ENCODE results near the gene BMF.

BMF gene

DNA sequence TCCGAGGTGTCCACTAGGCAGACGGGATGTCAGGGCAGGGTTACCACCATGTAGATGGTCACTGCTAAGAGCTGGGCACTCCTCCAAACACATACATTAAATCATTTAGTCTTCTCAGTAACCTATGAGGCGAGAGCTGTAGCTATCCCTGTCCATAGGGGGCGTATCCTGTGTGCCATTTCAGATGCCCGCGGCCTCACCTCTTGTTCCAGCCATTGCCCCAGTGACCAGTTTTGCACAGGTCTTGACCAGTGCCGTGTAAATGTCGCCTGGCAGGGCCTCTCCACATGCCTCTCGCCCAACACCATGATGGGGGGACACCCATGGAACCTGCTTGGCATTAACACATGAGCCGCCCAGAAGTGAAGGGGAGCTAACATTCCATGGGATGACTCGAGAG is 48.9 kb downstream of the BMF start:
- H3K27me3 Mint-ChIP-seq: no peaks in the 10 kb centered on the region
- peaks cover 52% of the 10 kb centered on the region for H3K4me1 Mint-ChIP-seq (ENCODE audit: low read depth)
- peaks cover 4% of the 10 kb centered on the region for H3K36me3 Mint-ChIP-seq (ENCODE audit: low read depth)
- no peaks in the 10 kb centered on the region for H3K9me3 Mint-ChIP-seq
- H3K27ac Mint-ChIP-seq: no peak overlapping the region
- no peak overlapping the region for H3K4me3 Mint-ChIP-seq

DNA sequence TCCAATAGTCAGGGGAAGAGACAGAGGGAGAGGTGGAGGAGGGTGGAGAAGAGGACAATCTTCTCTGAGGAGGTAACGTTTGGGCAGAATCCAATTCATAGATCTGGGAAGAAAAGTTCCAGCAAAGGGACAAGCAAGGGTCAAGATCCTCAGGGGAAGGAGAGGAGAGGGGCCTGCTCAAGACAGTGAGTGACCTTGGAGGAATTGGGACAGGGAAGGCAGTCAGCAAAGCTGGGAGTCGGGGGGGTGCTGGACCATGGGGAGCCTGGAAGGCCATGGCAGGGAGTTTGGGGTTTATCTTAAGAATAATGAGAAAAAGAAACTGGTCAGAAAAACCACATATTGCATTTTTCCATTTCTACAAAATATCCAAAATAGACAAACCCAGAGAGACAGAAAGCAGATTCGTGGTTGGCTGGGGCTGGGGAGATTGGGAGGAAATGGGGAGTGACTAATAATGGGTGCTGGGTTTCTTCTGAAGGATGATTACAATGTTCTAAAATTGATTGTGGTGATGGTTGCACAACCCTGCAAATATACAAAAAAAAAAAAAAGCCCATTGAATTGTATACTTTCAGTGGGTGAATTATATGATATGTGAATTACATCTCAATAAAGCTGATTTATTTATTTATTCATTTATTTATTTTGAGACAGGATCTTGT is 50.1 kb downstream of the BMF start:
- Mint-ChIP-seq H3K4me3 (peak overlapping the region; percentile 23), H3K27ac (peak overlapping the region; percentile 27), H3K4me1 (ENCODE audit: low read depth) (peaks cover 52% of the 10 kb centered on the region), H3K36me3 (ENCODE audit: low read depth) (peaks cover 2% of the 10 kb centered on the region), H3K27me3 (no peaks in the 10 kb centered on the region), H3K9me3 (no peaks in the 10 kb centered on the region)

DNA sequence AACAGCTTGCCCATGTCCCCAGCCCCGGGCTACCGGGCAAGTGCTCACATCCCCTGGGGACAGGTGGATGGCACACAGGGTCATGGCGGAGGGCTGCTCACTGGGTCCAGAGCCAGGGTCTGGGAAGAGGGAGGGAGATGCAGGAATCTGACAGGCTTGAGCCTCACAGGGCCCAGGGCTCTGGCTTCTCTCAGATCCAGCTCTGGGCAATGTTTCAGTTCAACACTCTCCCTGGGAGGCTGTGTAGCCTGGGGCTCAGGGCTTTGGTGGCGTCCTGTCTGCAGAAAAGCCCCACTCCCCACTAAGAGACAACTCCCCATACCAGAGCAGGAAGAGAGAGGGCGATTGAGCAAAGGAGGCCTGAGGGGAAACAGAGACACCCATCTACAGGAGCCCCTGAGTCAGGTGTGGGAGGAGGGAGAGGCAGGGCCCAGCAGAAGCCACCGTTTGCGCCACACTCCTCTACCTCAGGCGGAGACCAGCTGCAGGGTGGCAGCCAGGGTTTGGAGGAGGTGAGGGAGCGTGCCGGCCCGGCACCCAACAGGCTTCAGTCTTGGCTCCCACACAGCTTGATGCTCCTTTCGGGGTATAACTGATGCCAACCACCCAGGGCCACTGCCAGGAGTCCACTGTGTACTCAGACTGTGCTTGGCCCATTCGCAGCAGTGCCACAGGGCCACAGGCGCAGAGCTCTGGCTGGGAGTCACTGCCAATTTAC is 52.9 kb downstream of the BMF start:
- Mint-ChIP-seq H3K27me3 (no peaks in the 10 kb centered on the region), H3K4me3 (no peak overlapping the region), H3K27ac (peak overlapping the region; percentile 24), H3K4me1 (ENCODE audit: low read depth) (peaks cover 78% of the 10 kb centered on the region), H3K9me3 (no peaks in the 10 kb centered on the region), H3K36me3 (ENCODE audit: low read depth) (peaks cover 4% of the 10 kb centered on the region)

DNA sequence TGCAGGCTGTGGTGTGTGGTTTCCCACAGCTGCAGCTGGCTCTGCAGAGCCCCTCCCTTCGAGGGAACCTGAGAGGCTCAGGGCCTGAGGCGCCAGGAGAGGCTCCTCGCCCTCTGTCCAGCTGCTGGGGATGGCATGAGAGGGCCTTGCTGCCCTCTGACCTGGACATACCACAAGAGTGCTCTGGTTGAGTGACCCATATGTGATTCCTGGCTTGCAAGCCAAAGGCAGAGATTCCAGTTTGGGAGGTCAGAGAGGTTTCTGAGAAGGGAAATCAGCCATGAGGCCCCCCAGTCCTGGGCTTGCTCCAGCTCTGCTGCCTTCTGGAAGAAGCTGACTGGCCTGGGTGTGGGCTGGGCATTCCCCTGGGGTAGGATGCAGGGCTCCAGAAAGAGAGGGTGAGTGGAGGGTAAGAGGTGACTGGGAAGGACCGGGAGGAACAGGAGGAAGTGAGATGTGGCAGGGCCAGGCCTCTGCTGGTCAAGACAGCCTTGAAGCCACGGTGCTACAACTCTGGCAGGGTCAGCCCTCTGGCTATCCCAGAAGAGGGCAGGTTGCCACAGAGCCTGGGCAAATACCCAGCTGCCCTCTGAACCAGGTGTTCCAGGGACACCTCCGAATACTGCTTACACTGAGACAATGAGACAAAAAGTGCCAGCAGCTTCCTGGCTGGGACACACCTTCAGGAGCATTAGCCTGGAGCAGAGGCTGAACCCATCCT is 53.7 kb downstream of the BMF start:
- Mint-ChIP-seq H3K27me3 (no peaks in the 10 kb centered on the region), H3K9me3 (no peaks in the 10 kb centered on the region), H3K27ac (peak overlapping the region; percentile 65), H3K36me3 (ENCODE audit: low read depth) (peaks cover 7% of the 10 kb centered on the region), H3K4me1 (ENCODE audit: low read depth) (peaks cover 82% of the 10 kb centered on the region), H3K4me3 (peak overlapping the region; percentile 40)

DNA sequence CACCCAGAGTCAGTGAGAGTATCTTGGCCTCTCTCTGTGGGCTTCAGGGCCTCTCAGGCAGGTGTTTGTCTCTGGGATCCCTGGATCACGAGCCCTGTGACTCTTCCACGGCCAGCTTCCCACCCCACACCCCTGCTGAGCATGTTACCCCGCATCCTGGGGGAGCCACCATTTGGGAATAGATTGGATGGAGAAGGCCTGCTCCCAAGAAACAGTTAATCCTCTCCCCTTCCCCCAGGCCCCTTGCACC is 54.1 kb downstream of the BMF start:
- H3K27ac Mint-ChIP-seq: peak overlapping the region; percentile 65
- peak overlapping the region; percentile 40 for H3K4me3 Mint-ChIP-seq
- H3K4me1 Mint-ChIP-seq (ENCODE audit: low read depth): peaks cover 82% of the 10 kb centered on the region

DNA sequence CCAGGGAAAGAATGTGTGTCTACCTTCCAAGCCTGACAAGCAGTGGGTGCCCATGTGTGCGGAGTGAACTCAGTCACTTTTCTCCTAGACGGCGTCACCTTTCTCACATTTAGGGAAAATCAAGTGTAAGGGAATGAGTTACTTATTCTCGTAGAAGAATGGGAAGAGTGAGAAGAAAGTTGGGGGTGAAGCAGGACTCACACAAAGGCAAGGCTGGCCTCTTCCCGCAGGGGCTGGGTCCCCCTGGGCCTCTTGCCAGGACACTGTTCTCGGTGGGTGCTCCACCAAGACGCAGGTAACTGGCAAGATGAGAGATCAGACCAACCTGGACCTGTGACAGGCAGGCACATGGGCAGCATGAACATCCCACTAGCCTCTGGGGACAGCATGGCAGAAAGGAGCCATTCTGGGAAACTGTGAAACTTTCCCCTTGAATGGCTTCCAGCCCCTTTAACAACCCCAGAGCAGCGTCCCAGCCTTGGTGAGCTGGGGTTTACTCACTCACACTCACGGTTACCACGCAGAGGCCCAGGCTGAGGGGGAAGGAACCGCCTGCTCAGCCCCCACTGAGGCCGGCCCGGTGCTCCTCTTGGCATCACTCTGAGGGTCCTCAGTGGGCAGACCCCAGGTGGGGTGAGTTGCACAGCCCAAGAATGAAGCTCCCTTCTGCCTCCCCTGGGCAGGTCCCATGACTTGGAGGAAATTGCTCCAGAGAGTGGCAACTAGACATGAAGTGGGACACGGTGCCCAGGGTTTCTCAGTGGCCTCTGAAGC is 54.7 kb downstream of the BMF start:
- Mint-ChIP-seq H3K4me1 (ENCODE audit: low read depth) (peaks cover 85% of the 10 kb centered on the region), H3K9me3 (no peaks in the 10 kb centered on the region), H3K27me3 (no peaks in the 10 kb centered on the region), H3K4me3 (peak overlapping the region; percentile 56), H3K27ac (peak overlapping the region; percentile 87), H3K36me3 (ENCODE audit: low read depth) (peaks cover 8% of the 10 kb centered on the region)

More for the DNA sequence above, 54.1 kb downstream of the BMF start:
- Mint-ChIP-seq H3K27me3 (no peaks in the 10 kb centered on the region), H3K9me3 (no peaks in the 10 kb centered on the region), H3K36me3 (ENCODE audit: low read depth) (peaks cover 8% of the 10 kb centered on the region)

DNA sequence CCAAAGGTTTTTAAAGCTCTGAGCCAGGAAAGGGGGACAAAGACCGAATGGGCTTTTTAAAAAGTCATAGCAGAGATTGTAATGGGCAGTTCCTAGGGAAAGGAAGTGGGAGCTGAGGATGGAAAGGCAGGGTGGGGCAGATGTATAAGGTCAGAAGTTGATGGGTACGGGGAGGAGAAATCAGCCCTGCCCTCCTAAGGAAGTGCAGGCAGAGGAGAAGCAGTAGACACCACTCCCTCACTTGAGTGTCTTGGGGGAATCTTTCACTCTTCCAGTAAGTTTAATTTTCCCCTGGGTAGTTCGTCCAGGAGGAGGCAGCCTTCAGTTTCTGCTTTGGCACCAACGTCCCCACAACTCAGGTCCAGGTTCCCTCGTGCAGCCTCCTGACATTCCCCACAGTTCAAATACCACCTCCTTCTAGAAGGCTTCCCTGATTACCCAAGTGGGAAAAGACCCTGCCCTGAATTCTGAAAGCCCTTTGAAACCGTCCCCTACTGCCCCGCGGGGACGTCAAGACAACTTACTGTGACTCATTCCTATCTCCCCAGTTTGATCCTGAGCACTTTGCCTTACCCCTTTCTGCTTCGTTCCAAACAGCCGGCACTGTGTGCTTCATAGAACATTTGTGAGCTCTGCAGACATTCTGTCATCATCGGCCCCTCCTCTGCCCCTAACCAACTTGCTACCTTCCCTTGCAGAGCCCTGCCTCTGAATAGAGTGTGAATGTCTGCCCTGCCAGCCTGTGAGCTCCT is 55.4 kb downstream of the BMF start:
- H3K4me1 Mint-ChIP-seq (ENCODE audit: low read depth): peaks cover 86% of the 10 kb centered on the region
- H3K9me3 Mint-ChIP-seq: no peaks in the 10 kb centered on the region
- peaks cover 8% of the 10 kb centered on the region for H3K36me3 Mint-ChIP-seq (ENCODE audit: low read depth)
- H3K27ac Mint-ChIP-seq: peak overlapping the region; percentile 87
- peak overlapping the region; percentile 56 for H3K4me3 Mint-ChIP-seq
- no peaks in the 10 kb centered on the region for H3K27me3 Mint-ChIP-seq

DNA sequence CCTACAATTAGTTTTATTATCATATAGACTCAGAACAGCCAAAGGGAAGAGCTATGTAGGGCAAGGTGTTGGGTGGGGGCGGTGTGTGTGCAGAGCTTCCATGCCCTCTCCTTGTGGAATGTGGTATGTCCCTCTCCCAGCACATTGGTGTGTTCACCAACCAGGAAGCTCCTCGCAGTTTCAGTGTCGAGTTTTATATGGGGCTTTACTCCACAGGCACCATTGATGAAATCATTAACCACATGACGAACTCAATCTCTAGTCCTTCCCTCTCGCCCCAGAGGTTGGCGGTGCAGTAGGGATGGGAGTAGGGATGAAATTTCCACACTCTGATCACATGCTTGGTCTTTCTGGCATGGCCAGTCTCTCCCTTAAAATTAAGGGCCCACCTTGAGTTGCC is 56.1 kb downstream of the BMF start:
- no peaks in the 10 kb centered on the region for H3K9me3 Mint-ChIP-seq

DNA sequence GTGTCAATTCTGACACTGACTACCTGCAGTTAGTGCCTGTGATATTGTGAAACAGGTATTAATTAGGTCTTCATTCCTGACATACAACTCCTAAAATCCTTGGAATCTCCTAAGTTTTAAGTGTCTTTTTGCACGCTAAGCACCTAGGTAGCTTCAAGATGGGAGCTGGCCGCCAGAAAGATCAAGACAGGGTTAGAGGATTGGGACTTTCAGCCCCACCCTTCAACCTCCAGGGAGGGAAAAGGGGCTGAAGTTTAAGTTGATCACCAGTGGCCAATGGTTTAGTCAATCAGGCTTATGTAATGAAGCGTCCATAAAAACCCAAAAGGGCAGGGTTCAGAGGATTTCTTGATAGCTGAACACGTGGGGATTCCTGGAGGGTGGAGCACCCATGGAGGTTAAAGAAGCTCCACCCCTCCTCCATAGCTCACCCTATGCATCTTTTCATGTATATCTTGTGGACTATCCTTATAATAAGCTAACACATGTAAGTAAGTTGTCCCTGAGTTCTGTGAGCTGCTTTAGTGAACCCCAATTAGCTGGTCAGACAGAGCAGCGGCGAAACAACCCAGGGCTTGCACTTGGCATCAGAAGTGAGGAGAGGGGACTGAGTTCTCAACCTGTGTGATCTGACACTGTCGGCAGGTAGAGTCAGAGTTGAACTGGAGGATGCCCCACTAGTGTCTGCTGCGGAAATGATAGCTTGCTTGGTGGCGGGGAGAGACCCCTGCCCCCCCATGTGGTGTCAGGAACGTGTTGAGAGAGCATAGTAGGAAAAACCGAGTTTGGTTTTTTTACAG is 56.9 kb downstream of the BMF start:
- Mint-ChIP-seq H3K27ac (peak overlapping the region; percentile 57), H3K27me3 (no peaks in the 10 kb centered on the region), H3K9me3 (no peaks in the 10 kb centered on the region), H3K4me3 (peak overlapping the region; percentile 17), H3K36me3 (ENCODE audit: low read depth) (peaks cover 8% of the 10 kb centered on the region), H3K4me1 (ENCODE audit: low read depth) (peaks cover 92% of the 10 kb centered on the region)

More for the DNA sequence above, 56.1 kb downstream of the BMF start:
- Mint-ChIP-seq H3K27ac (peak overlapping the region; percentile 57), H3K4me1 (ENCODE audit: low read depth) (peaks cover 86% of the 10 kb centered on the region), H3K36me3 (ENCODE audit: low read depth) (peaks cover 8% of the 10 kb centered on the region), H3K27me3 (no peaks in the 10 kb centered on the region), H3K4me3 (no peak overlapping the region)

DNA sequence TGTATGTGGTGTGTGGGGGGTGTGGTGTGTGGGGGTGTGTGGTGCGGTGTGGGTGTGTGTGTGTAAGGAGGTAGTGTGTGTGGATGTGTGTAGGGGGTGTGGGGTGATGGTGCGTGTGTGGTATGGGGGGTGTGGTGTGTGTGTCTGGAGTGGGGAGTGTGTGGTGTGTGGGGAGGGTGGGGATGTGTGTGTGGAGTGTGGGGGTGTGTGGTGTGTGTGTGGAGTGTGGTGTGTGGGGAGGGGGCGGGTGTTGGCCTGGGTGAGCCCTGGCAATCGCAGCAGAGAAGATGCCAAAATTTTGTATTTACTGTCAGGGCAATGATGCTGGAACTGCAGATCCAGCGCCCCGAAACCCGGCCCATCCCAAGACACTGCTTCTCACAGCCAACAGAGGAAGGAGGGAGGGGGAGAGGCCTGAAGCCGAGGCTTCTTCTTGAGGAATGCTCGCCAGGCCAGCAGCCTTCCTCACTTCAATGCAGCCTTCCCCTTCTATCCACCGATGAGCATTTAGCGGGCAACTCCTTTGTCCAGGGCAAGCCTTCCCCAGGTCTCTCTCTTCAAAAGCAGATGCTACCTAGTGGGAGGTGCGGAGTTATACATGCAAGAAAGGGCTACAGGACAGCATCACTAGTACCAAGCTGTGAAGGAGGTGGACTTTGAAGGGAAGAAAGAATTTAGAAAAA is 57.8 kb downstream of the BMF start:
- Mint-ChIP-seq H3K27me3 (no peaks in the 10 kb centered on the region), H3K36me3 (ENCODE audit: low read depth) (peaks cover 8% of the 10 kb centered on the region), H3K4me1 (ENCODE audit: low read depth) (peaks cover 95% of the 10 kb centered on the region), H3K9me3 (no peaks in the 10 kb centered on the region), H3K4me3 (no peak overlapping the region), H3K27ac (peak overlapping the region; percentile 9)

DNA sequence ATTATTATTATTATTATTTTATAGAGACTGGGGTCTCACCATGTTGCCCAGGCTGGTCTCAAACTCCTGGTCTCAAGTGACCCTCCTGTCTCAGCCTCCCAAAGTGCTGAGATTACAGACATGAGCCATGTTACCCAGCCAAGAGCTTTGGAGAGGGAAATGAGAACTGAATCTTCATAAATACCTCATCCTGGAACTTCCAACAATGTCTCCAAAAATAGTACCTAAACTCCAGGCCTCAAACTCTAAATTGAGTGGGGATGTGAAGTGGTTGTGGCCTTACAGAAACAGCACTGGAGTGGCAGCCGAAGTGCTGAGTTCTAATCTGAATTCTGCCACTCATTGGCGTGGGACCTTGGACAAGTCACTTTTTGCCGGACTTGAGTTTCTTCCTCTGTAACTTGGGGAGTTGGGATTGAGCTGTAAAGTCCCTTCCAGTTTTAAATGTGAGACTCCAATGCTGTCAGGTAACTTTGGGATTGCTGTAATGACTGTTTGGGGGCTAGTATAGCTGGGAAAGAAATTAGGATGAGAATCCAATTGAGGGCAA is 59.7 kb downstream of the BMF start:
- no peaks in the 10 kb centered on the region for H3K27me3 Mint-ChIP-seq
- H3K4me1 Mint-ChIP-seq (ENCODE audit: low read depth): peaks cover 95% of the 10 kb centered on the region
- H3K27ac Mint-ChIP-seq: peak overlapping the region; percentile 19
- peaks cover 8% of the 10 kb centered on the region for H3K36me3 Mint-ChIP-seq (ENCODE audit: low read depth)
- H3K4me3 Mint-ChIP-seq: peak overlapping the region; percentile 0
- no peaks in the 10 kb centered on the region for H3K9me3 Mint-ChIP-seq

DNA sequence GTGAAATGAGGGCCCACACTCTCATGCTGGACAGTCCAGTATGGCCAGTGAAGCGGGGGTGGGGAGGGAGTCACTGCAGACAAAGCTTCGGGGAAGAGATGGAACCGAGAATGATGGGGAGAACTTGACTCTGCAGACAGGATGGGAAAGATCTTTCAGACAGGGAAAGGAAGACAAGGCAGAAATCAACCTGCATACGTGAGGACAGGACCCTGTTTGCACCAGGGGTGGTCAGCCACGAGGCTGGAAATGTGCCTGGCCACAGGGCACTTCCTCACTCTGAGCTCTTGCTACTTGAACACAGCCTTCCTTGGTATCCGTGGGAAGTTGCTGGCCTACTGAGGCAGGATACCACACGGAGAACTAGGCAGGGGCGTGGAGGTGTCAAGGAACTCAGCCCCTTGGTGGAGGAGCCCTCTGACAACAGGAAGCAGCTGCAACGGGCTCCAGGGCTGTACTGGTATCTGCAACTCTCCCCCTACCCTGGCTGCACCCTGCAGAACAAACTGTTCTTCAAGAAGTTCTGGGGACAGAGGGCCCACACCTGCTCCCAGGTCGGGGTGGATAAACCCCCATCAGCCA is 60.4 kb downstream of the BMF start:
- H3K27me3 Mint-ChIP-seq: no peaks in the 10 kb centered on the region
- no peaks in the 10 kb centered on the region for H3K9me3 Mint-ChIP-seq
- peaks cover 90% of the 10 kb centered on the region for H3K4me1 Mint-ChIP-seq (ENCODE audit: low read depth)
- peak overlapping the region; percentile 94 for H3K27ac Mint-ChIP-seq
- peak overlapping the region; percentile 60 for H3K4me3 Mint-ChIP-seq
- peaks cover 4% of the 10 kb centered on the region for H3K36me3 Mint-ChIP-seq (ENCODE audit: low read depth)
